SK-N-SH treated with all-trans-retinoic acid at 6 μM for 48 hours (cell line): ENCODE measurements around the gene FGF3.

ENCODE experiments used
- ATAC-seq: fragments of 200-7000 bp; cut with Tn5 transposase; 3 replicates; pipeline ENCODE4 v1.9.1; 2020; ENCODE audit warnings: mild to moderate bottlenecking, moderate library complexity
- ARNTL ChIP-seq: fragments of 450-650 bp; formaldehyde crosslinking; IDR thresholded peaks from 2 replicates; pipeline ENCODE4 v1.5.0; 2020; ENCODE audit warnings: low read depth, mild to moderate bottlenecking, moderate library complexity, borderline replicate concordance
- BACH2 ChIP-seq: fragments of 250-450 bp; sonication (Bioruptor Pico); IDR thresholded peaks from 2 replicates; pipeline ENCODE4 v1.9.0; 2021; ENCODE audit warnings: mild to moderate bottlenecking, borderline replicate concordance
- CREB5 ChIP-seq: fragments of 250-450 bp; sonication (Bioruptor Pico); IDR thresholded peaks from 2 replicates; pipeline ENCODE4 v1.5.1; 2020; ENCODE audit warnings: low read depth, mild to moderate bottlenecking, moderate library complexity
- CSDC2 ChIP-seq: fragments of 250-450 bp; sonication (Bioruptor Pico); IDR thresholded peaks from 2 replicates; pipeline ENCODE4 v1.5.0; 2020; ENCODE audit warnings: mild to moderate bottlenecking, moderate library complexity
- ESRRG ChIP-seq: fragments of 250-450 bp; sonication (Bioruptor Pico); IDR thresholded peaks from 2 replicates; pipeline ENCODE4 v1.6.1; 2021; ENCODE audit warnings: mild to moderate bottlenecking
- GLIS3 ChIP-seq: fragments of 250-450 bp; sonication (Bioruptor Pico); IDR thresholded peaks from 2 replicates; pipeline ENCODE4 v1.5.0; 2020; ENCODE audit warnings: mild to moderate bottlenecking, moderate library complexity
- ISL1 ChIP-seq: fragments of 250-450 bp; sonication (Bioruptor Pico); IDR thresholded peaks from 2 replicates; pipeline ENCODE4 v2.1.2; 2022; ENCODE audit warnings: mild to moderate bottlenecking, moderate library complexity
- OSR1 ChIP-seq: fragments of 250-450 bp; sonication (Bioruptor Pico); IDR thresholded peaks from 2 replicates; pipeline ENCODE4 v1.8.0; 2022; ENCODE audit warnings: moderate library complexity, mild to moderate bottlenecking, inconsistent platforms
- POU6F1 ChIP-seq: fragments of 250-450 bp; sonication (Bioruptor Pico); IDR thresholded peaks from 2 replicates; pipeline ENCODE4 v1.8.0; 2021; ENCODE audit warnings: low read depth, mild to moderate bottlenecking, moderate library complexity, borderline replicate concordance
- PPARA ChIP-seq: fragments of 250-450 bp; sonication (Bioruptor Pico); IDR thresholded peaks from 2 replicates; pipeline ENCODE4 v1.5.0; 2020; ENCODE audit warnings: mild to moderate bottlenecking, borderline replicate concordance
- RARB ChIP-seq: fragments of 250-450 bp; sonication (Bioruptor Pico); IDR thresholded peaks from 2 replicates; pipeline ENCODE4 v1.8.0; 2021; ENCODE audit warnings: mild to moderate bottlenecking, moderate library complexity
- SNAI2 ChIP-seq: fragments of 250-450 bp; sonication (Bioruptor Pico); IDR thresholded peaks from 2 replicates; pipeline ENCODE4 v1.5.0; 2020; ENCODE audit warnings: mild to moderate bottlenecking, moderate library complexity
- TCF4 ChIP-seq: fragments of 250-450 bp; sonication (Bioruptor Pico); IDR thresholded peaks from 2 replicates; pipeline ENCODE4 v1.8.0; 2021; ENCODE audit warnings: mild to moderate bottlenecking, moderate library complexity, borderline replicate concordance
- TOX ChIP-seq: fragments of 250-450 bp; sonication (Bioruptor Pico); IDR thresholded peaks from 2 replicates; pipeline ENCODE4 v1.8.0; 2021; ENCODE audit warnings: mild to moderate bottlenecking, moderate library complexity, borderline replicate concordance
- TSHZ2 ChIP-seq: fragments of 250-450 bp; sonication (Bioruptor Pico); IDR thresholded peaks from 2 replicates; pipeline ENCODE4 v1.5.0; 2020; ENCODE audit warnings: mild to moderate bottlenecking, moderate library complexity
- ZC3H10 ChIP-seq: fragments of 250-450 bp; sonication (Bioruptor Pico); IDR thresholded peaks from 2 replicates; pipeline ENCODE4 v1.5.1; 2021; ENCODE audit warnings: mild to moderate bottlenecking, moderate library complexity
- ZFP3 ChIP-seq: fragments of 250-450 bp; sonication (Bioruptor Pico); IDR thresholded peaks from 2 replicates; pipeline ENCODE4 v1.5.0; 2020; ENCODE audit warnings: mild to moderate bottlenecking, moderate library complexity
- ZFP30 ChIP-seq: fragments of 450-650 bp; formaldehyde crosslinking; IDR thresholded peaks from 2 replicates; pipeline ENCODE4 v1.5.0; 2022; ENCODE audit warnings: mild to moderate bottlenecking, moderate library complexity
- ZNF565 ChIP-seq: fragments of 450-650 bp; formaldehyde crosslinking; conservative IDR thresholded peaks from 2 replicates; pipeline ENCODE4 v1.5.0; 2020; ENCODE audit warnings: low read depth, mild to moderate bottlenecking, moderate library complexity
- ZNF70 ChIP-seq: fragments of 450-650 bp; formaldehyde crosslinking; IDR thresholded peaks from 2 replicates; pipeline ENCODE4 v1.5.0; 2020; ENCODE audit warnings: mild to moderate bottlenecking, moderate library complexity
- ZNF8 ChIP-seq: fragments of 450-650 bp; formaldehyde crosslinking; IDR thresholded peaks from 2 replicates; pipeline ENCODE4 v1.5.0; 2020; ENCODE audit warnings: mild to moderate bottlenecking, moderate library complexity
- TF ChIP-seq, protein P1 (sequence below): fragments of 250-450 bp; sonication (Bioruptor Pico); IDR thresholded peaks from 2 replicates; pipeline ENCODE4 v1.5.1; 2021; ENCODE audit warnings: mild to moderate bottlenecking, moderate library complexity

The FGF3 gene

DNA sequence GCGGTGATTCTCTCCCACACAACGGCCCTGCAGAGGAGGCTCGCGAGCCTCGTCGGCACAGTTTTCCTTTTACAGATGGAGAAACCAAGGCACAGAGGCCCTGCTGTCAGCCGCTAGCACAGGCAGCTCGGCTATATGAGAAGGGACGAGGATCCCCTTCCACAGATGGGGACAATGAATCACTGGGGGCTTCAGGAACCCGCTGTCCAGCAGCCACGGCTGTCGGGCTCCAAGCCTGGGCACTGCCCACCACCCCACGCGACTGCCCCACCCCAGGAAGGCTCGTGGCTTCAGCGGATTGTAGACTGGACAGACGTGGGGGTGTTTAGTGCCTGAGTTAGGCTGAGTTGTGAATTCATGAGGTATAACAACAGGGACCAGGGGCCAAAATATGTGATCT is 17.2 kb upstream of the FGF3 start:
- ATAC-seq = no peak
- TF ChIP-seq ARNTL (CRISPR knock-in tag) (no peak), ZFP3 (no peak), BACH2 (no peak), RARB (CRISPR knock-in tag) (no peak), SNAI2 (no peak), TCF4 (CRISPR knock-in tag) (no peak), TSHZ2 (CRISPR knock-in tag) (no peak), CREB5 (CRISPR knock-in tag) (no peak), OSR1 (no peak)
- TF ChIP-seq, all 23 proteins: peak for 0

DNA sequence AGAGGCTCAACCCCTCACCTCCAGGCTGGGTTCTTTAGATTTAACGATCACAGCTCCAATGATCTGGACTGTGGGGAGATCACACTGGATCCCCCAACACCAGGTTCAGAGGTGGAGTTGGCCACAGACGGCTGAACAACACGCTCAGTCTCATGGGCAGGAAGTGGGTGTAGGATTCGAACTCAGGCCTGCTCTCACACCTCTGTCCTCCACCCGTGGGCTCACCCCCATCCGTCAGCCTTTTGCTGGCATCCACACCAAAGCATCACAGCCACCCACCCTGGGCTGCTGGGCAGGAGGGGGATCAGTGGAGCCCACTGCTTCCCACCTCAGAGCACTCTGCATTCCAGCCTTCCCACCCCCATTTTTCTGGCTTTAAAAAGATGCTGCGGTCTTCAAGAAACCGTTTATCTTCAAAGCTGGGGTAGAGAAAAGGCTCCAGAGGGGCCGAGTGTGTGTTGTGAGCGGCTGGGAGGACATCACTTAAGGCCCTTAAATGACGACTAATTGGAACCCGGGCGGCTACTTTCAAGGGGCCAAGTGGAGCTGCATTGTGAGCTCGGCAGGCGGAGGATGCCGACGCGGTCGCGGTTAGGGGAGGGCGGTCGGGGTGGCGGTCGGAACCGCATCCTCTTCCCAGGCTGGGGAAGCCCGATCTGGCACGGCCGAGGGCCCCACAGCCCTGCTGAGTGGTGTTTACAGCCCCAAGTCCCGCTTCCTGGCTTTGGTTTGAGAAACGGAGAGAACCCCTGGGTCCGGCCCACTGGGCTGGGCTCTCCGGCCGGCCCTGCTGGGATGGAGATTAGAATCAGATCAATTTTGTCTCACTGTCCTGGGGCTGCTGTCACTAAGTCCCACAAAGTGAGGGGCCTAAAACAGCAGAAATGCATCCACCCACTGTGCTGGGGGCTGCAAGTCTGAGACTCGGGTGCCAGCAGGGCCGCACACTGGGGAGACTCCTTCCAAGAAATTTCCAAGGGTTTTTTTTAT is 15.9 kb upstream of the FGF3 start:
- TF ChIP-seq ZC3H10 (CRISPR knock-in tag) (no peak), CSDC2 (CRISPR knock-in tag) (no peak), GLIS3 (CRISPR knock-in tag) (no peak), PPARA (CRISPR knock-in tag) (no peak), TOX (CRISPR knock-in tag) (no peak), ZNF70 (no peak), RARB (CRISPR knock-in tag) (no peak), ARNTL (CRISPR knock-in tag) (no peak), POU6F1 (CRISPR knock-in tag) (no peak), ESRRG (CRISPR knock-in tag) (no peak), ZNF8 (no peak), SNAI2 (no peak), TCF4 (CRISPR knock-in tag) (no peak), OSR1 (no peak)
- TF ChIP-seq, protein P1, sequence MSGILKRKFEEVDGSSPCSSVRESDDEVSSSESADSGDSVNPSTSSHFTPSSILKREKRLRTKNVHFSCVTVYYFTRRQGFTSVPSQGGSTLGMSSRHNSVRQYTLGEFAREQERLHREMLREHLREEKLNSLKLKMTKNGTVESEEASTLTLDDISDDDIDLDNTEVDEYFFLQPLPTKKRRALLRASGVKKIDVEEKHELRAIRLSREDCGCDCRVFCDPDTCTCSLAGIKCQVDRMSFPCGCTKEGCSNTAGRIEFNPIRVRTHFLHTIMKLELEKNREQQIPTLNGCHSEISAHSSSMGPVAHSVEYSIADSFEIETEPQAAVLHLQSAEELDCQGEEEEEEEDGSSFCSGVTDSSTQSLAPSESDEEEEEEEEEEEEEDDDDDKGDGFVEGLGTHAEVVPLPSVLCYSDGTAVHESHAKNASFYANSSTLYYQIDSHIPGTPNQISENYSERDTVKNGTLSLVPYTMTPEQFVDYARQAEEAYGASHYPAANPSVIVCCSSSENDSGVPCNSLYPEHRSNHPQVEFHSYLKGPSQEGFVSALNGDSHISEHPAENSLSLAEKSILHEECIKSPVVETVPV = no peak
- no peak for ATAC-seq

DNA sequence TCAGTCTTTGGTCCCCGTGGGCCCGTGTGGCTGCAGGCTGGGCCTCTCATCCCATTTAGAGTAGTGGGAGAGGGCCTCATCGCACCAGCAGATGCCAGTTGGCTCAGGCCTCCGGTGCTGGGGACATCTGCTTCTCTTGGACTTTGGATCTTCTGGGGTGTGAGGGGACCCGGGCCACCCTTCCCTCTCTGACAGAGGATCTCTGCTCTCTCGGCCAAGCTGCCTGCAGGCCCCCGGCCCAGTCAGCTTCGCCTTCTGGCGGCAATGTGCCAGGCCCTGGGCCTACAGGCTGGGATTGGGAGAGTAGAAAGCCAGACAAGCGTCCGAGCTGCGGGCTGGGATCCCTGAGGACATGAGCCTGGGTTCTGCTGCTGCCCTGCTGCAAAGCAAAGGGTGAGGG is 15.0 kb upstream of the FGF3 start:
- TF ChIP-seq ZNF565 (no peak), ESRRG (CRISPR knock-in tag) (no peak), ARNTL (CRISPR knock-in tag) (no peak), SNAI2 (no peak), TSHZ2 (CRISPR knock-in tag) (no peak), OSR1 (no peak), ISL1 (CRISPR knock-in tag) (no peak), BACH2 (no peak), ZFP30 (CRISPR knock-in tag) (no peak), RARB (CRISPR knock-in tag) (no peak), CSDC2 (CRISPR knock-in tag) (no peak), ZNF70 (no peak), ZNF8 (no peak), CREB5 (CRISPR knock-in tag) (no peak), TOX (CRISPR knock-in tag) (no peak), GLIS3 (CRISPR knock-in tag) (no peak)
- TF ChIP-seq, protein P1 = no peak
- no peak for ATAC-seq
